H9 (cell line): ENCODE measurements around the gene HS6ST3. TPM values are rescaled to one million over a fixed set of nuclear protein-coding genes. Genes with fewer than 3 reads are reported as not detected.

Experiments used
- DNase-seq: peaks from one replicate; pipeline ENCODE4 v3.0.0-alpha.2; 2017
- H2AFZ ChIP-seq: one replicate; pipeline ENCODE4 v1.6.1; 2013; ENCODE audit warnings: mild to moderate bottlenecking, low read length, control low read depth, moderate library complexity
- H2AK5ac ChIP-seq: 2 replicates; pipeline ENCODE4 v1.6.1; 2013; ENCODE audit warnings: low read length, control low read depth, mixed read lengths; ENCODE audit not compliant: insufficient read length
- H2BK120ac ChIP-seq: one replicate; pipeline ENCODE4 v1.6.1; 2013; ENCODE audit warnings: low read depth, mild to moderate bottlenecking, low read length, control low read depth, inconsistent platforms; ENCODE audit not compliant: poor library complexity, severe bottlenecking
- H2BK12ac ChIP-seq: 2 replicates; pipeline ENCODE4 v1.6.1; 2013; ENCODE audit warnings: low read length, control low read depth, mixed read lengths, low read depth; ENCODE audit not compliant: insufficient read length
- H2BK15ac ChIP-seq: 2 replicates; pipeline ENCODE4 v1.6.1; 2013; ENCODE audit warnings: low read depth, low read length, control low read depth
- H2BK20ac ChIP-seq: one replicate; pipeline ENCODE4 v1.6.1; 2013; ENCODE audit warnings: low read depth, mild to moderate bottlenecking, low read length, control low read depth, inconsistent platforms; ENCODE audit not compliant: poor library complexity, severe bottlenecking
- H2BK5ac ChIP-seq: 2 replicates; pipeline ENCODE4 v1.6.1; 2013; ENCODE audit warnings: low read length, control low read depth, mixed read lengths; ENCODE audit not compliant: insufficient read length
- H3K14ac ChIP-seq: 2 replicates; pipeline ENCODE4 v1.6.1; 2013; ENCODE audit warnings: low read length, control low read depth; ENCODE audit not compliant: insufficient read depth
- H3K18ac ChIP-seq: 2 replicates; pipeline ENCODE4 v1.6.1; 2013; ENCODE audit warnings: low read depth, mild to moderate bottlenecking, mixed read lengths, low read length, control low read depth; ENCODE audit not compliant: insufficient read length
- H3K23ac ChIP-seq: 2 replicates; pipeline ENCODE4 v1.6.1; 2013; ENCODE audit warnings: low read length, control low read depth, mixed read lengths, low read depth; ENCODE audit not compliant: insufficient read length
- H3K23me2 ChIP-seq: 2 replicates; pipeline ENCODE4 v1.6.1; 2013; ENCODE audit warnings: low read depth, mild to moderate bottlenecking, mixed read lengths, low read length, control low read depth; ENCODE audit not compliant: insufficient read length, poor library complexity, severe bottlenecking
- H3K27ac ChIP-seq: 2 replicates; pipeline ENCODE4 v1.5.1; 2013; ENCODE audit warnings: low read length, control low read depth, mixed read lengths, low read depth; ENCODE audit not compliant: insufficient read length
- H3K27me3 ChIP-seq: 2 replicates; pipeline ENCODE4 v1.6.1; 2013; ENCODE audit warnings: low read length, control low read depth, inconsistent platforms; ENCODE audit not compliant: insufficient read depth
- H3K4ac ChIP-seq: 2 replicates; pipeline ENCODE4 v1.6.1; 2013; ENCODE audit warnings: low read depth, mild to moderate bottlenecking, control low read depth, inconsistent platforms, low read length, moderate library complexity
- H3K4me1 ChIP-seq: 2 replicates; pipeline ENCODE4 v1.6.1; 2013; ENCODE audit warnings: low read length, control low read depth, inconsistent platforms; ENCODE audit not compliant: insufficient read depth
- H3K4me2 ChIP-seq: 2 replicates; pipeline ENCODE4 v1.6.1; 2013; ENCODE audit warnings: low read length, control low read depth, mixed read lengths; ENCODE audit not compliant: insufficient read length, insufficient read depth
- H3K56ac ChIP-seq: 2 replicates; pipeline ENCODE4 v1.6.1; 2013; ENCODE audit warnings: low read depth, mild to moderate bottlenecking, mixed read lengths, low read length, control low read depth; ENCODE audit not compliant: insufficient read length
- H3K79me1 ChIP-seq: 2 replicates; pipeline ENCODE4 v1.6.1; 2013; ENCODE audit warnings: low read depth, mild to moderate bottlenecking, moderate library complexity, low read length, control low read depth, inconsistent platforms; ENCODE audit not compliant: insufficient read depth, poor library complexity, severe bottlenecking
- H3K79me2 ChIP-seq: 2 replicates; pipeline ENCODE4 v1.6.1; 2013; ENCODE audit warnings: low read length, control low read depth, inconsistent platforms; ENCODE audit not compliant: insufficient read depth
- H3K9ac ChIP-seq: 2 replicates; pipeline ENCODE4 v1.6.1; 2013; ENCODE audit warnings: low read length, control low read depth, mixed read lengths; ENCODE audit not compliant: insufficient read length; ENCODE audit errors: extremely low read depth
- H3K9me3 ChIP-seq: one replicate; pipeline ENCODE4 v1.6.1; 2013; ENCODE audit warnings: low read depth, low read length, inconsistent platforms; ENCODE audit not compliant: control insufficient read depth
- H3T11ph ChIP-seq: one replicate; pipeline ENCODE4 v1.6.1; 2013; ENCODE audit warnings: mild to moderate bottlenecking, low read length, control low read depth, inconsistent platforms
- H4K20me1 ChIP-seq: one replicate; pipeline ENCODE4 v1.6.1; 2013; ENCODE audit not compliant: control insufficient read depth, insufficient read length, insufficient read depth
- H4K5ac ChIP-seq: 2 replicates; pipeline ENCODE4 v1.6.1; 2013; ENCODE audit warnings: low read depth, mild to moderate bottlenecking, mixed read lengths, low read length, control low read depth; ENCODE audit not compliant: insufficient read length
- H4K8ac ChIP-seq: replicated peaks from 2 replicates; pipeline ENCODE4 v1.6.1; 2013; ENCODE audit warnings: low read length, control low read depth, mixed read lengths, low read depth; ENCODE audit not compliant: insufficient read length
- H4K91ac ChIP-seq: 2 replicates; pipeline ENCODE4 v1.6.1; 2013; ENCODE audit warnings: low read depth, mild to moderate bottlenecking, moderate library complexity, mixed read lengths, low read length, control low read depth; ENCODE audit not compliant: insufficient read length
- H3K27ac Mint-ChIP-seq, 3 experiments: 2 replicates in 2 of 3; 3 replicates in 1 of 3; pipeline ENCODE4 v1.8.0; 2020 to 2021; ENCODE audit warnings: mixed read lengths in 3 of 3, mild to moderate bottlenecking in 1 of 3, moderate library complexity in 1 of 3
- H3K27me3 Mint-ChIP-seq: 2 replicates; pipeline ENCODE4 v1.8.0; 2021; ENCODE audit warnings: low read depth, mild to moderate bottlenecking, moderate library complexity, mixed read lengths
- H3K36me3 Mint-ChIP-seq, 3 experiments: 2 replicates in 2 of 3; 3 replicates in 1 of 3; pipeline ENCODE4 v1.8.0; 2020 to 2021; ENCODE audit warnings: low read depth in 3 of 3, mixed read lengths in 3 of 3; ENCODE audit not compliant: insufficient read depth in 1 of 3
- H3K4me1 Mint-ChIP-seq, 2 experiments: 2 replicates each; pipeline ENCODE4 v1.8.0; 2020; ENCODE audit warnings: mixed read lengths in 2 of 2
- H3K4me3 Mint-ChIP-seq, 2 experiments: 2 replicates in 1 of 2; 3 replicates in 1 of 2; pipeline ENCODE4 v1.8.0; 2020 to 2021; ENCODE audit warnings: mild to moderate bottlenecking in 2 of 2, mixed read lengths in 2 of 2, moderate library complexity in 1 of 2
- H3K9me3 Mint-ChIP-seq, 2 experiments: 2 replicates in 1 of 2; 3 replicates in 1 of 2; pipeline ENCODE4 v1.8.0; 2020; ENCODE audit warnings: mild to moderate bottlenecking in 2 of 2, mixed read lengths in 2 of 2, moderate library complexity in 1 of 2
- CTCF ChIP-seq: fragments of 200-600 bp; sonication (generic); conservative IDR thresholded peaks from 3 replicates; pipeline ENCODE4 v1.8.0; 2021; ENCODE audit warnings: antibody characterized with exemption, mild to moderate bottlenecking
- WGBS: extraction: QIAGEN DNeasy Blood & Tissue Kit; methylation state at CpG from one replicate; pipeline ENCODE4 v1.1.7; 2013; ENCODE audit warnings: missing lambda C conversion rate, low lambda C conversion rate, mixed read lengths; ENCODE audit not compliant: insufficient read length; ENCODE audit errors: extremely low coverage; 5-methylcytosine and 5-hydroxymethylcytosine counted together
- total RNA-seq: library from RNA; stranded (reverse); gene quantifications from 2 replicates; pipeline ENCODE4 v1.2.1, GENCODE V29; 2021

Gene HS6ST3
- total RNA-seq, 1 experiment from 2014 or later = 0.44 TPM

DNA sequence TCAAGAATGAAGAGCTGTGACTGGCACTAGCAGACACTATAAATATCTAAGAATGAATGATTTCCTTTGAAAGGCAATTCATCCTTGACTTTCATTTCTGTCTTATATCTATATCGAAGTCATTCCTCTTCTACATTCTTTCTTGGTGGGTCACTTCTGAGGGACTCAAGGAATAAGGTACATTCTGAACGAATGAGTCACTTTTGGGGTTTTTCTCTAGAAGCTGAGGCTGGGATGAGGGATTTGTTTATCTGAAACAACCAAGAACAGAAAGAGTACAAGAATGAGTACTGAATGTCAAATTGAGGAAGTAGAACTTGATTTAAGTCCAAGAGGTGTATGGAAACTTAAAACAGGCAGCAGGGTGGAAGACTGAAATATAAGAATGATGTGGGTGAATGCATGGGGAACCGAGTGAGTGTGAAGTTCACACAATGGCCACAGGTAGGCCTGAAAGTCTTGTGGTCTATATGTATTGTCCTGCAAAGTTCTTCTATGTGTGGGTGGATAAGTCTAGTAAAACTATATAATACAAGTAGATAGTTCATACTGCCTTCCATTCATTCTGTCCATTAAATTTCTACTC lies 560.5 kb downstream of the HS6ST3 start:
- Histone ChIP-seq H4K8ac (no peak overlapping the region), H4K5ac (no peak overlapping the region), H4K20me1 (no peaks in the 10 kb centered on the region), H2AFZ (no peak overlapping the region), H2BK12ac (no peak overlapping the region), H3K23me2 (no peaks in the 10 kb centered on the region), H3K9ac (no peak overlapping the region), H3K79me1 (no peaks in the 10 kb centered on the region), H3K79me2 (no peaks in the 10 kb centered on the region), H2BK15ac (no peak overlapping the region), H3K4me1 (no peaks in the 10 kb centered on the region), H3K27me3 (no peaks in the 10 kb centered on the region), H3K56ac (no peak overlapping the region), H2BK120ac (no peak overlapping the region), H3K18ac (no peak overlapping the region), H2BK5ac (no peak overlapping the region), H3K27ac (no peak overlapping the region), H2BK20ac (no peak overlapping the region), H4K91ac (no peak overlapping the region), H2AK5ac (no peak overlapping the region), H3K14ac (no peak overlapping the region), H3T11ph (no peak overlapping the region), H3K9me3 (no peaks in the 10 kb centered on the region), H3K4me2 (no peak overlapping the region), H3K4ac (no peak overlapping the region), H3K23ac (no peak overlapping the region)
- Mint-ChIP-seq H3K9me3 (peaks cover 0 to 2% of the 10 kb centered on the region in 2 experiments; a peak in 1 of 5 replicates), H3K4me1 (no peaks in the 10 kb centered on the region), H3K36me3 (no peaks in the 10 kb centered on the region), H3K27me3 (no peaks in the 10 kb centered on the region), H3K27ac (no peak overlapping the region), H3K4me3 (no peak overlapping the region)
- WGBS = no CpG with 5 or more reads among the region's 3 CpGs
- no peak for DNase-seq
- TF ChIP-seq CTCF = peak; percentile 34; the same call in 1 of the 3 replicates
